Liver (tissue), 3 donors: ENCODE data around the gene TSPAN12.

Experiments used
- CTCF ChIP-seq: fragments of 150-350 bp; IDR thresholded peaks from 2 replicates; pipeline ENCODE4 v1.5.1; 2017; ENCODE audit warnings: improper control_type of control experiment, low read depth, low read length; ENCODE audit not compliant: missing input control
- RXRA ChIP-seq, 2 donors: IDR thresholded peaks; 2 replicates each; pipeline ENCODE4 v1.6.1; 2017 to 2018; ENCODE audit warnings: antibody characterized with exemption in 2 of 2, mild to moderate bottlenecking in 1 of 2
- donor health status: healthy.
- donor health status: healthy.

- TF ChIP-seq CTCF (no peak), RXRA (IDR thresholded peaks at IDR 0.05) (no peak)
Observed at GRCh38 chr7:120874722-120875121, 16.8 kb upstream of the TSPAN12 start.
